ENCODE results near the gene LY6G5C. TPM values are rescaled to one million over a fixed set of nuclear protein-coding genes. Genes with fewer than 3 reads are reported as not detected.

The LY6G5C gene
- total and polyA plus RNA-seq, 9 of the 15 experiments (the other 6 are each of a cell fraction or from before 2014, with no cell fraction given), result 0.10 to 0.67 (median 0.46) TPM; not detected in 4

DNA sequence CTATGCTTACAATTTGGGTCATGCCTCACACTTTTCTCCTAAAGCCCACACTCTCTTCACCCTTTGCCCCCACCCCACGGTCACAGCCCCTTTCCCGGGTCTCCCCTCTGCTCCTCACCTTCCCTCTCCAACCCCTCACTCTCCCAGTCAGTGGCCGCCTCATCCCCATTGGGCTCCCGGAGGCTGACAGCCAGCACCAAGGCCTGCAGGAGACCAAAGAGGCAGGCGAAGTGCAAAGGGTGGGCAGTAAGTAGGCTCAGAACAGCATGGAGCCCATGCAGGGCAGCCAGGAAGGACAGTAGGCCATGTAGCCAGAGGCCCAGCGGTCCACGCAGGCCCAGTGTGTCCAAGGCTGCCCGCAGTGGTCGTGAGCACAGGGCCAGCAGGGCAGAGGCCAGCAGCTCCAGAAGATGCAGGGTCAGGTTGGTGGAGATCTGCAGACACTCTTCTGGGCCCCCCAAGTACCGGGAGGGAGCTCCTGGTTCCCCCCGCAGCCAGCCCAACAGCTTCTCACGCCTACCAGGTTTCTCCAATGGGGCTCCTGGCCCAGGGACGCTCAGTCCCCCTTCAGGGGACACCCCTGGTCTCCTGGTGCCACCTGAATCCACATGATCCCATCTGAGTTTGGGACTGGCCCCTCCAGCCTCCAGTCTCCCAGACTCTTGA lies 21.8 kb downstream of the LY6G5C start (continued):
- TF ChIP-seq KLF13 (tag; IDR thresholded peaks at IDR 0.05; ENCODE audit: borderline replicate concordance, low read depth) (no peak), ZNF324 (CRISPR knock-in tag; IDR thresholded peaks at IDR 0.05) (no peak), ZNF197 (CRISPR knock-in tag; IDR thresholded peaks at IDR 0.05; ENCODE audit: low read depth) (no peak), ARID2 (IDR thresholded peaks at IDR 0.05) (no peak), PHTF2 (CRISPR knock-in tag; IDR thresholded peaks at IDR 0.05) (no peak), ZNF717 (CRISPR knock-in tag; IDR thresholded peaks at IDR 0.05) (no peak), ZNF699 (CRISPR knock-in tag; IDR thresholded peaks at IDR 0.05; ENCODE audit: insufficient replicate concordance) (no peak), TEAD4 (IDR thresholded peaks at IDR 0.05; ENCODE audit: low read length) (no peak), TEAD4 (CRISPR knock-in tag; IDR thresholded peaks at IDR 0.05; ENCODE audit: borderline replicate concordance) (peak; percentile 80; the same call in 1 of the 2 replicates), KDM2B (CRISPR knock-in tag; IDR thresholded peaks at IDR 0.05) (no peak), YY1 (IDR thresholded peaks at IDR 0.05; ENCODE audit: borderline replicate concordance in 1 of 3, control insufficient read depth in 1 of 3, extremely low read depth in 1 of 3, insufficient read depth in 3 of 3, insufficient read length in 1 of 3, insufficient replicate concordance in 2 of 3, low read depth in 1 of 3, low read length in 2 of 3) (no peak), TFAM (CRISPR knock-in tag; conservative IDR thresholded peaks at IDR 0.05) (no peak), EGR1 (conservative IDR thresholded peaks at IDR 0.05) (no peak), ILF3 (IDR thresholded peaks at IDR 0.05; ENCODE audit: borderline replicate concordance) (no peak), HDGF (IDR thresholded peaks at IDR 0.05) (peak; percentile 90), BRD4 (IDR thresholded peaks at IDR 0.05) (no peak), CREM (IDR thresholded peaks at IDR 0.05; ENCODE audit: low read depth) (no peak)
- TF ChIP-seq, protein P1, sequence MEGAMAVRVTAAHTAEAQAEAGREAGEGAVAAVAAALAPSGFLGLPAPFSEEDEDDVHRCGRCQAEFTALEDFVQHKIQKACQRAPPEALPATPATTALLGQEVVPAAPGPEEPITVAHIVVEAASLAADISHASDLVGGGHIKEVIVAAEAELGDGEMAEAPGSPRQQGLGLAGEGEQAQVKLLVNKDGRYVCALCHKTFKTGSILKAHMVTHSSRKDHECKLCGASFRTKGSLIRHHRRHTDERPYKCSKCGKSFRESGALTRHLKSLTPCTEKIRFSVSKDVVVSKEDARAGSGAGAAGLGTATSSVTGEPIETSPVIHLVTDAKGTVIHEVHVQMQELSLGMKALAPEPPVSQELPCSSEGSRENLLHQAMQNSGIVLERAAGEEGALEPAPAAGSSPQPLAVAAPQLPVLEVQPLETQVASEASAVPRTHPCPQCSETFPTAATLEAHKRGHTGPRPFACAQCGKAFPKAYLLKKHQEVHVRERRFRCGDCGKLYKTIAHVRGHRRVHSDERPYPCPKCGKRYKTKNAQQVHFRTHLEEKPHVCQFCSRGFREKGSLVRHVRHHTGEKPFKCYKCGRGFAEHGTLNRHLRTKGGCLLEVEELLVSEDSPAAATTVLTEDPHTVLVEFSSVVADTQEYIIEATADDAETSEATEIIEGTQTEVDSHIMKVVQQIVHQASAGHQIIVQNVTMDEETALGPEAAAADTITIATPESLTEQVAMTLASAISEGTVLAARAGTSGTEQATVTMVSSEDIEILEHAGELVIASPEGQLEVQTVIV (CRISPR knock-in tag; IDR thresholded peaks at IDR 0.05; ENCODE audit: borderline replicate concordance), result no peak
- TF ChIP-seq, protein P2, sequence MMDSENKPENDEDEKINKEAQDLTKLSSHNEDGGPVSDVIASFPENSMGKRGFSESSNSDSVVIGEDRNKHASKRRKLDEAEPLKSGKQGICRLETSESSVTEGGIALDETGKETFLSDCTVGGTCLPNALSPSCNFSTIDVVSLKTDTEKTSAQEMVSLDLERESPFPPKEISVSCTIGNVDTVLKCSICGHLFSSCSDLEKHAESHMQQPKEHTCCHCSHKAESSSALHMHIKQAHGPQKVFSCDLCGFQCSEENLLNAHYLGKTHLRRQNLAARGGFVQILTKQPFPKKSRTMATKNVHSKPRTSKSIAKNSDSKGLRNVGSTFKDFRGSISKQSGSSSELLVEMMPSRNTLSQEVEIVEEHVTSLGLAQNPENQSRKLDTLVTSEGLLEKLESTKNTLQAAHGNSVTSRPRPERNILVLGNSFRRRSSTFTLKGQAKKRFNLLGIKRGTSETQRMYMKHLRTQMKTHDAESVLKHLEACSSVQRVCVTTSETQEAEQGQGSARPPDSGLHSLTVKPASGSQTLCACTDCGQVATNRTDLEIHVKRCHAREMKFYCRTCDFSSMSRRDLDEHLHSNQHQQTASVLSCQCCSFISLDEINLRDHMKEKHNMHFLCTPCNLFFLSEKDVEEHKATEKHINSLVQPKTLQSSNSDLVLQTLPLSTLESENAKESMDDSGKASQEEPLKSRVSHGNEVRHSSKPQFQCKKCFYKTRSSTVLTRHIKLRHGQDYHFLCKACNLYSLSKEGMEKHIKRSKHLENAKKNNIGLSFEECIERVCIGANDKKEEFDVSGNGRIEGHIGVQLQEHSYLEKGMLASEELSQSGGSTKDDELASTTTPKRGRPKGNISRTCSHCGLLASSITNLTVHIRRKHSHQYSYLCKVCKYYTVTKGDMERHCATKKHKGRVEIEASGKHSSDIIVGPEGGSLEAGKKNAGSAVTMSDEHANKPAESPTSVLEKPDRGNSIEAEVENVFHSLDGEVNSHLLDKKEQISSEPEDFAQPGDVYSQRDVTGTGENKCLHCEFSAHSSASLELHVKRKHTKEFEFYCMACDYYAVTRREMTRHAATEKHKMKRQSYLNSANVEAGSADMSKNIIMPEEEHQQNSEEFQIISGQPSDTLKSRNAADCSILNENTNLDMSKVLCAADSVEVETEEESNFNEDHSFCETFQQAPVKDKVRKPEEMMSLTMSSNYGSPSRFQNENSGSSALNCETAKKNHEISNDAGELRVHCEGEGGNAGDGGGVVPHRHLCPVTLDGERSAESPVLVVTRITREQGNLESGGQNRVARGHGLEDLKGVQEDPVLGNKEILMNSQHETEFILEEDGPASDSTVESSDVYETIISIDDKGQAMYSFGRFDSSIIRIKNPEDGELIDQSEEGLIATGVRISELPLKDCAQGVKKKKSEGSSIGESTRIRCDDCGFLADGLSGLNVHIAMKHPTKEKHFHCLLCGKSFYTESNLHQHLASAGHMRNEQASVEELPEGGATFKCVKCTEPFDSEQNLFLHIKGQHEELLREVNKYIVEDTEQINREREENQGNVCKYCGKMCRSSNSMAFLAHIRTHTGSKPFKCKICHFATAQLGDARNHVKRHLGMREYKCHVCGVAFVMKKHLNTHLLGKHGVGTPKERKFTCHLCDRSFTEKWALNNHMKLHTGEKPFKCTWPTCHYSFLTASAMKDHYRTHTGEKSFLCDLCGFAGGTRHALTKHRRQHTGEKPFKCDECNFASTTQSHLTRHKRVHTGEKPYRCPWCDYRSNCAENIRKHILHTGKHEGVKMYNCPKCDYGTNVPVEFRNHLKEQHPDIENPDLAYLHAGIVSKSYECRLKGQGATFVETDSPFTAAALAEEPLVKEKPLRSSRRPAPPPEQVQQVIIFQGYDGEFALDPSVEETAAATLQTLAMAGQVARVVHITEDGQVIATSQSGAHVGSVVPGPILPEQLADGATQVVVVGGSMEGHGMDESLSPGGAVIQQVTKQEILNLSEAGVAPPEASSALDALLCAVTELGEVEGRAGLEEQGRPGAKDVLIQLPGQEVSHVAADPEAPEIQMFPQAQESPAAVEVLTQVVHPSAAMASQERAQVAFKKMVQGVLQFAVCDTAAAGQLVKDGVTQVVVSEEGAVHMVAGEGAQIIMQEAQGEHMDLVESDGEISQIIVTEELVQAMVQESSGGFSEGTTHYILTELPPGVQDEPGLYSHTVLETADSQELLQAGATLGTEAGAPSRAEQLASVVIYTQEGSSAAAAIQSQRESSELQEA (IDR thresholded peaks at IDR 0.05; ENCODE audit: low read depth), result no peak
